Astrocyte (in vitro differentiated cells and primary cell): ENCODE measurements around the gene CIAO3.

Experiments
- CTCF ChIP-seq: IDR thresholded peaks from 2 replicates; pipeline ENCODE4 v1.5.1; 2011; ENCODE audit warnings: low read depth, mild to moderate bottlenecking, inconsistent platforms, low read length, moderate library complexity; ENCODE audit not compliant: insufficient read depth
- EZH2 ChIP-seq: IDR thresholded peaks from 2 replicates; pipeline ENCODE4 v1.6.1; 2012; ENCODE audit warnings: mild to moderate bottlenecking, low read length, inconsistent platforms; ENCODE audit not compliant: insufficient read depth

GRCh38 chr16:684071-684794 lies 56.6 kb downstream of the CIAO3 start, which contains the start of gene JMJD8:
- no peak for TF ChIP-seq CTCF
- no peak for TF ChIP-seq EZH2
